ENCODE results near the gene PABPN1.

PABPN1 gene

GRCh38 chr14:23327947-23328744, 6.9 kb downstream of the PABPN1 start:
- peak; percentile 54 for FAIRE-seq

GRCh38 chr14:23335623-23336022, 14.4 kb downstream of the PABPN1 start:
- FAIRE-seq, result no peak

GRCh38 chr14:23339506-23340268, 18.4 kb downstream of the PABPN1 start:
- FAIRE-seq, result no peak

- no peak for FAIRE-seq
Observed at GRCh38 chr14:23344481-23344880, 23.2 kb downstream of the PABPN1 start.

- no peak for FAIRE-seq
Observed at GRCh38 chr14:23345987-23346692, 24.9 kb downstream of the PABPN1 start.

- no peak for FAIRE-seq
Observed at GRCh38 chr14:23346693-23347405, 25.6 kb downstream of the PABPN1 start.

- no peak for FAIRE-seq
Observed at GRCh38 chr14:23347406-23348296, 26.4 kb downstream of the PABPN1 start.

- no peak for FAIRE-seq
Observed at GRCh38 chr14:23348297-23348655, 27.0 kb downstream of the PABPN1 start.

GRCh38 chr14:23349156-23349845, 28.0 kb downstream of the PABPN1 start:
- no peak for FAIRE-seq

GRCh38 chr14:23351681-23352505, 30.6 kb downstream of the PABPN1 start:
- FAIRE-seq, result no peak

- no peak for FAIRE-seq
Observed at GRCh38 chr14:23352506-23353432, 31.5 kb downstream of the PABPN1 start, which contains the start of gene SLC22A17. TSS of gene SLC22A17 (minus strand) at chr14:23352887.

GRCh38 chr14:23353433-23353780, 32.1 kb downstream of the PABPN1 start:
- FAIRE-seq, result no peak

- no peak for FAIRE-seq
Observed at GRCh38 chr14:23354990-23355389, 33.7 kb downstream of the PABPN1 start.

GRCh38 chr14:23355871-23356435, 34.7 kb downstream of the PABPN1 start:
- no peak for FAIRE-seq

GRCh38 chr14:23356662-23357061, 35.4 kb downstream of the PABPN1 start:
- no peak for FAIRE-seq

GRCh38 chr14:23357261-23357660, 36.0 kb downstream of the PABPN1 start:
- no peak for FAIRE-seq

- FAIRE-seq, result peak; percentile 6
Observed at GRCh38 chr14:23358042-23358441, 36.8 kb downstream of the PABPN1 start.

GRCh38 chr14:23358553-23359166, 37.4 kb downstream of the PABPN1 start:
- no peak for FAIRE-seq

Measured in G401.6 (cell line).